ENCODE measurements around the gene GBP3.
"Not testable (repeated sequence)": the region's sequence is repeated elsewhere in the genome, so short reads cannot be mapped to it uniquely, and the experiment has no call there.

Gene GBP3

DNA sequence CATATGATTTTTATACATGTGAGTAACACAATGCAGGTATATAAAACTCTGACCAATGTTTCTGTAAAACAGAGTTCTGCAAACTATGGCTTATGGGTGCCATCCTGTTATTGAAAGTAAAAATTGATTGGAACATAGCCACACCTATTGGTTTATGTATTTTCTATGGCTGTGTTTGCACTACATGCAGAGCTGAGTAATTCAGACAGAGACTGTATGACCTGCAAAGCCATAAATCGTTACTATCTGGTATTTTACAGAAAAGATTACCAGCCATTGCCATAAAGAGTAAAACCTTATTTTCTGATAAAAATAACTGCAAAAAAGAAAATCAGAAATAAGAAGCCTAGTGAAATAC is 29.3 kb upstream of the GBP3 start:
- no peaks in the 10 kb centered on the region for H3K27me3 ChIP-seq (ENCODE audit: insufficient read depth, low read depth)
- no peaks in the 10 kb centered on the region for H3K36me3 ChIP-seq (ENCODE audit: insufficient read depth)
- H3K79me2 ChIP-seq (ENCODE audit: insufficient read depth, low read depth): no peaks in the 10 kb centered on the region
- H4K20me1 ChIP-seq (ENCODE audit: insufficient read depth): no peaks in the 10 kb centered on the region
- H3K9ac ChIP-seq: no peak overlapping the region
- no peaks in the 10 kb centered on the region for H3K4me1 ChIP-seq (ENCODE audit: low read depth, poor library complexity, severe bottlenecking)
- TF ChIP-seq, protein P1, sequence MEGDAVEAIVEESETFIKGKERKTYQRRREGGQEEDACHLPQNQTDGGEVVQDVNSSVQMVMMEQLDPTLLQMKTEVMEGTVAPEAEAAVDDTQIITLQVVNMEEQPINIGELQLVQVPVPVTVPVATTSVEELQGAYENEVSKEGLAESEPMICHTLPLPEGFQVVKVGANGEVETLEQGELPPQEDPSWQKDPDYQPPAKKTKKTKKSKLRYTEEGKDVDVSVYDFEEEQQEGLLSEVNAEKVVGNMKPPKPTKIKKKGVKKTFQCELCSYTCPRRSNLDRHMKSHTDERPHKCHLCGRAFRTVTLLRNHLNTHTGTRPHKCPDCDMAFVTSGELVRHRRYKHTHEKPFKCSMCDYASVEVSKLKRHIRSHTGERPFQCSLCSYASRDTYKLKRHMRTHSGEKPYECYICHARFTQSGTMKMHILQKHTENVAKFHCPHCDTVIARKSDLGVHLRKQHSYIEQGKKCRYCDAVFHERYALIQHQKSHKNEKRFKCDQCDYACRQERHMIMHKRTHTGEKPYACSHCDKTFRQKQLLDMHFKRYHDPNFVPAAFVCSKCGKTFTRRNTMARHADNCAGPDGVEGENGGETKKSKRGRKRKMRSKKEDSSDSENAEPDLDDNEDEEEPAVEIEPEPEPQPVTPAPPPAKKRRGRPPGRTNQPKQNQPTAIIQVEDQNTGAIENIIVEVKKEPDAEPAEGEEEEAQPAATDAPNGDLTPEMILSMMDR (conservative IDR thresholded peaks at IDR 0.05; ENCODE audit: low read depth, low read length): no peak
- H3K27ac ChIP-seq: no peak overlapping the region
- H2AFZ ChIP-seq (ENCODE audit: low read depth): no peak overlapping the region
- no peak overlapping the region for H3K4me3 ChIP-seq (IDR thresholded peaks at IDR 0.05; ENCODE audit: insufficient read depth, low read depth, low read length)
- H3K4me2 ChIP-seq: no peak overlapping the region

DNA sequence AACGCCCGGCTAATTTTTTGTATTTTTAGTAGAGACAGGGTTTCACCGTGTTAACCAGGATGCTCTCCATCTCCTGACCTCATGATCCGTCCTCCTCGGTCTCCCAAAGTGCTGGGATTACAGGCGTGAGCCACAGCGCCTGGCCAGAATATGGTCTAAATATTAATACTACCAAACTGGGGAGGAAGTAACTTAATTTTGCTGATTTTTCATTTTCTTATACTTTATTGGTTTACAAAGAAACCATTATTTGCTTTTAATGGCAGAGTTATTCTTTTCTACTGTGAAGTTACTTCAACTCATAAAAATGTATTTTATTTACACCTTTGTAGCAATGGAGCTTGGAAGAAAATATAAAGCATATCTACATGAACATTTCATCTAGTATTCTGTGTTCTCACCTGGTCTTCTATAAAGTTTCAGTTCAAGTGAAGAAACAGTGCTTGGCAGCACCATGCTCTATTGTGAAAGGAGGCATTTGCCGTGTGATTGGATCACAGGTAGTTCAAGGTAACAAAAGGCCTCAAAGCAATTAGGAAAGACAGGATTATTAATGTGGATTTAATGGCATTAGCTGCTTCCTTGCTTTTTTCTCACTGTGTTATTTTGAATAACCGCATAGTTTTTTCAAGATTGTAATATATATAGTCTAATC is 28.8 kb upstream of the GBP3 start:
- H3K27ac ChIP-seq: no peak overlapping the region
- H4K20me1 ChIP-seq (ENCODE audit: insufficient read depth): no peaks in the 10 kb centered on the region
- H3K79me2 ChIP-seq (ENCODE audit: insufficient read depth, low read depth): no peaks in the 10 kb centered on the region
- no peaks in the 10 kb centered on the region for H3K4me1 ChIP-seq (ENCODE audit: low read depth, poor library complexity, severe bottlenecking)
- no peak overlapping the region for H3K9ac ChIP-seq
- H2AFZ ChIP-seq (ENCODE audit: low read depth): no peak overlapping the region
- TF ChIP-seq, protein P1 (conservative IDR thresholded peaks at IDR 0.05; ENCODE audit: low read depth, low read length): no peak
- H3K36me3 ChIP-seq (ENCODE audit: insufficient read depth): no peaks in the 10 kb centered on the region
- H3K4me3 ChIP-seq (IDR thresholded peaks at IDR 0.05; ENCODE audit: insufficient read depth, low read depth, low read length): no peak overlapping the region
- no peak overlapping the region for H3K4me2 ChIP-seq
- no peaks in the 10 kb centered on the region for H3K27me3 ChIP-seq (ENCODE audit: insufficient read depth, low read depth)

DNA sequence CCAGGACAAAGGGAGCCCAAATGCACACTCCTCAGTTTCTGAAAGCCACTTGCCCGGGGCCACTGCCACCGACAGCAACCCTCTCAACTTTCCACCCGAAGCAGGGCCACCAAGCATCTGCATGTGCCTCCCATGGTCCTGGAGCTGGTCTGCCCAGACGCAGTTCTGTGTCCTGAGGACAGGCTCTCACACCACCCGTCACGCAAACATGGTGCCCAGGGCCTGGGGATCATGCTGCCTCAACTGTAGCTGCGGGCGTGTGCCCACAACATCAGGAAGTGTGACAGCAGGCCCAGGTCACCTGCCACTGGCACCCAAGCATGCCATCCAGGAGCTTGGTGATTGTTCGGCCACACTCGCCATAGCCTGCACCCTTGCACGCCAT is 28.0 kb upstream of the GBP3 start:
- Histone ChIP-seq H4K20me1 (ENCODE audit: insufficient read depth) (no peaks in the 10 kb centered on the region), H3K4me2 (no peak overlapping the region), H3K27ac (no peak overlapping the region), H3K36me3 (ENCODE audit: insufficient read depth) (no peaks in the 10 kb centered on the region), H3K4me3 (IDR thresholded peaks at IDR 0.05; ENCODE audit: insufficient read depth, low read depth, low read length) (no peak overlapping the region), H3K4me1 (ENCODE audit: low read depth, poor library complexity, severe bottlenecking) (no peaks in the 10 kb centered on the region), H3K9ac (no peak overlapping the region), H2AFZ (ENCODE audit: low read depth) (no peak overlapping the region), H3K27me3 (ENCODE audit: insufficient read depth, low read depth) (no peaks in the 10 kb centered on the region), H3K79me2 (ENCODE audit: insufficient read depth, low read depth) (no peaks in the 10 kb centered on the region)
- TF ChIP-seq, protein P1 (conservative IDR thresholded peaks at IDR 0.05; ENCODE audit: low read depth, low read length): no peak

DNA sequence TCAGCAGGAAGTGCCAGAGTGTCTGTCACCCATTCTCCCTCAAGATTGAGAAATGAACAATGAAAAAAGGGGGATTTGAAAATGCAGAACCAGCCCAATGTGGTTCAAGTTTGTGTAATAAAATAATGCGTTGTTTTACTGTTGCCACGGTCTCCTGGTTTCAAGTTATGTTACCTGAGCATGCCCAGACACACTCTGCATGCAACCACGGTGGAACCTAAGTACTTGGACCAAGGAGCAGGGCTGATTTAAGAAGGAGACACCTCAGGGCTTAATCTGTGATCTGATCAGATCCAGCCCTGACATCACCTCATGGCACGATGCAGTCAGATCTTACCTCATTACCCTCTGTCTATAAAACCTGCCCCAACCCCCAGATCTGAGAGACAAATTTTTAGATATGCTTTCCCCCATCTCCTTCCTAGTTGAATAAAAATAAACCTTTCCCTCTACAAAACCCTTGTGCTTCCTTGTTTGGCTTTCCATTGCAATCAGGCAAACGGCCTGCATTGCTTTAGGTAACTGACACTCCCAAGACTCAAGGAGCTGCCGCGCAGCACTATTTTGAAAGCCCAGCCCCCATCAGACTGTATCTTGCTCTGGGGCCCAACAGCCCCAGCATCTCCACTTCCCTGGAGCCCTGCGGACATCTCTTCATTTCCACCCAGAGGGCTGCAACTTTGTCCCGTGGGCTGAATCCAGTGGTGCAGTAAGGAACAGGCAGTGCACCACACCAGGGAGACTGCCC is 27.4 kb upstream of the GBP3 start:
- not testable (repeated sequence) for H2AFZ ChIP-seq (ENCODE audit: low read depth); H3K27ac ChIP-seq; H3K27me3 ChIP-seq (ENCODE audit: insufficient read depth, low read depth); H3K79me2 ChIP-seq (ENCODE audit: insufficient read depth, low read depth); H3K4me1 ChIP-seq (ENCODE audit: low read depth, poor library complexity, severe bottlenecking); H3K4me2 ChIP-seq; H3K9ac ChIP-seq; H3K4me3 ChIP-seq (IDR thresholded peaks at IDR 0.05; ENCODE audit: insufficient read depth, low read depth, low read length); H3K36me3 ChIP-seq (ENCODE audit: insufficient read depth); H4K20me1 ChIP-seq (ENCODE audit: insufficient read depth)

DNA sequence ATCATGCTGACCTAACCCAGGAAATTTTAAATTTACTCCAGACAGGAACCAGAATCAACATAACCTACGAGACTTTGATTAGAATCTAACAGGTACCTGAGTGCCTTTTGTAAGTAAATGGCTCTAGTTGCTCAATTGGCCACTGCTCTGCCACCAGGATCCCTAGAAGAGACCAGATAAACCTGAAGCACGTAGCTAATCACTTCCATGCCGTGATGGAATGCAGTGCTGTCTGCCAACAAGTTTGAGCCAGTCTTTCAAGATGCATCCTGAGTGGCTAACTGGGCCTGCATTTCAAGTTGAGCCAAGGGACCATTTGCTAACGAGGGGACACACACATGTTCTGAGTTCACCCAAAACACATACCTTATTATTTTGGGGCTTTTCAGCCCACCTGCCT is 26.5 kb upstream of the GBP3 start:
- not testable (repeated sequence) for H3K36me3 ChIP-seq (ENCODE audit: insufficient read depth); H4K20me1 ChIP-seq (ENCODE audit: insufficient read depth); H3K4me3 ChIP-seq (IDR thresholded peaks at IDR 0.05; ENCODE audit: insufficient read depth, low read depth, low read length); H3K9ac ChIP-seq; H2AFZ ChIP-seq (ENCODE audit: low read depth); H3K4me2 ChIP-seq; H3K27ac ChIP-seq; H3K79me2 ChIP-seq (ENCODE audit: insufficient read depth, low read depth); H3K27me3 ChIP-seq (ENCODE audit: insufficient read depth, low read depth); H3K4me1 ChIP-seq (ENCODE audit: low read depth, poor library complexity, severe bottlenecking)
